Stimulated activated effector memory CD8-positive, alpha-beta T cell treated with anti-CD3 and anti-CD28 coated beads, Interleukin-12 subunit alpha, Interleukin-12 subunit beta, amount 100 ng/mL, for 72 hours (primary cell): Measurements from ENCODE around the gene HOXC11.

Experiments
- ATAC-seq: fragments of 150-1000 bp; cut with Tn5 transposase; 2 replicates; pipeline ENCODE4 v1.10.0; 2021
- DNase-seq, 2 donors: peaks; one replicate each; pipeline ENCODE4 v3.0.0; 2021 to 2022; ENCODE audit warnings: low spot score in 2 of 2
- H3K27ac Mint-ChIP-seq: one replicate; pipeline ENCODE4 v1.8.0; 2022; ENCODE audit warnings: mild to moderate bottlenecking, mixed read lengths
- H3K36me3 Mint-ChIP-seq: one replicate; pipeline ENCODE4 v1.8.0; 2022; ENCODE audit warnings: mild to moderate bottlenecking, mixed read lengths
- H3K4me1 Mint-ChIP-seq: one replicate; pipeline ENCODE4 v1.8.0; 2022; ENCODE audit warnings: mixed read lengths
- H3K4me3 Mint-ChIP-seq: one replicate; pipeline ENCODE4 v1.8.0; 2022; ENCODE audit warnings: mild to moderate bottlenecking, mixed read lengths
- H3K9me3 Mint-ChIP-seq: one replicate; pipeline ENCODE4 v1.8.0; 2022; ENCODE audit warnings: mixed read lengths

The HOXC11 gene

GRCh38 chr12:54000116-54001114 lies 27.5 kb downstream of the HOXC11 start, which contains the start of gene HOXC9:
Gene HOXC9 (plus strand): TSS chr12:54000161. CDS start chr12:54000189, 28 bp downstream.
- Mint-ChIP-seq H3K4me1 (peaks cover 55% of the 10 kb centered on the region), H3K4me3 (peak within 1 kb of the TSS; percentile 58)

GRCh38 chr12:54001283-54002187 lies 28.6 kb downstream of the HOXC11 start:
- ATAC-seq (no peak), DNase-seq (no peak)
- Mint-ChIP-seq H3K27ac (no peak overlapping the region), H3K4me1 (peaks cover 54% of the 10 kb centered on the region), H3K36me3 (no peaks in the 10 kb centered on the region), H3K9me3 (no peaks in the 10 kb centered on the region), H3K4me3 (no peak overlapping the region)

More at GRCh38 chr12:54000116-54001114, 27.5 kb downstream of the HOXC11 start, which contains the start of gene HOXC9:
- Mint-ChIP-seq H3K27ac (no peak within 1 kb of the TSS), H3K36me3 (no peaks in the 10 kb centered on the region), H3K9me3 (no peaks in the 10 kb centered on the region)
- ATAC-seq (no peak), DNase-seq (no peak)

- H3K36me3 Mint-ChIP-seq = no peaks in the 10 kb centered on the region
- no peak overlapping the region for H3K27ac Mint-ChIP-seq
- peaks cover 48% of the 10 kb centered on the region for H3K4me1 Mint-ChIP-seq
- no peak for ATAC-seq
- H3K9me3 Mint-ChIP-seq = no peaks in the 10 kb centered on the region
- no peak for DNase-seq
- H3K4me3 Mint-ChIP-seq = peak overlapping the region; percentile 13
Measured at GRCh38 chr12:54002278-54002914, 29.5 kb downstream of the HOXC11 start.

DNA sequence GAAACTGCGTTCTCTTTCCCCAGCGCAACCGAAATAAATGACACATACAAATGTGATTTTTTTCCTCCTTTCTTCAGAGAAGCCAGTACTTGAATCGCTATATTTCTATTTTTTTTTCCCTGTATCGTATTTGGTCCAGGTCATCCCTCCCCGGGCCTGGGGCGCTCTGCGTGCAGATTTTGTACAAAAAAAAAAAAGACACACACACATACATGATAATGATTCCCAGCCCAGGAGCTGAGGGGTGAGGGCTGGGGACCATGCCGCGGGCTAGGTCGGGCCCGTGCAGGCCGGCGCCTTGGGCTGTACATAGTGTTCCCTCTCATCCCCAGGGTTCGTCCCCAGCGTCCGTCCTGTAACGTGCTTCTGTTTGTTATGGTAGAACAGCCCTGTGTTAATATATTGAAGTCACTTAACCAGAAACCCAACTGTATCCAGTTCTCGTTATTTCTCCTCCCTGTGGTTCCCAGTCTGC lies 30.0 kb downstream of the HOXC11 start:
- Mint-ChIP-seq H3K4me1 (peaks cover 42% of the 10 kb centered on the region), H3K36me3 (no peaks in the 10 kb centered on the region), H3K27ac (no peak overlapping the region), H3K9me3 (no peaks in the 10 kb centered on the region), H3K4me3 (peak overlapping the region; percentile 13)
- DNase-seq (no peak), ATAC-seq (no peak)

DNA sequence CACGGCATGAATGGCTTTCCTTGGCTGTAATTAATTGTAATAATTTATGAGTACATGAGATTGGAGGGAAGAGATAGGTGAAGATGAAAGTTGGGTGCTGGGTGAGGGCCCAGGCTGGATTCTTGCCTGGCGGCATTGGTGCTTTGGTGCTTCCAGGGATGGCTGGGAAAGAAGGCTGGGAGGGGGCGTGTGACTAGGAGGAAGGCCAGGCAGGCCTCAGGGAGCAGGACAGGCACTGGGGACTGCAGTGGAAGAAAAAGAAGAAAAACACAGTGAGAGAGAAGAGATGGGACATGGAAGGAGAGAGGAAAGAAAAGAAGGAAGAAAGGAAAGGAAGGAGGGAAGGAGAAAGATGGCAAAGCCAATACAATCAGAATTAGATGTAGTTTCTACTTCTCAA lies 30.7 kb downstream of the HOXC11 start:
- ATAC-seq (no peak), DNase-seq (no peak)
- Mint-ChIP-seq H3K9me3 (no peaks in the 10 kb centered on the region), H3K27ac (no peak overlapping the region), H3K4me3 (no peak overlapping the region), H3K4me1 (peaks cover 35% of the 10 kb centered on the region), H3K36me3 (no peaks in the 10 kb centered on the region)

- Mint-ChIP-seq H3K36me3 (no peaks in the 10 kb centered on the region), H3K9me3 (no peaks in the 10 kb centered on the region), H3K27ac (no peak overlapping the region), H3K4me3 (no peak overlapping the region), H3K4me1 (peaks cover 34% of the 10 kb centered on the region)
- ATAC-seq (no peak), DNase-seq (no peak)
Measured at GRCh38 chr12:54004063-54004840, 31.3 kb downstream of the HOXC11 start.

DNA sequence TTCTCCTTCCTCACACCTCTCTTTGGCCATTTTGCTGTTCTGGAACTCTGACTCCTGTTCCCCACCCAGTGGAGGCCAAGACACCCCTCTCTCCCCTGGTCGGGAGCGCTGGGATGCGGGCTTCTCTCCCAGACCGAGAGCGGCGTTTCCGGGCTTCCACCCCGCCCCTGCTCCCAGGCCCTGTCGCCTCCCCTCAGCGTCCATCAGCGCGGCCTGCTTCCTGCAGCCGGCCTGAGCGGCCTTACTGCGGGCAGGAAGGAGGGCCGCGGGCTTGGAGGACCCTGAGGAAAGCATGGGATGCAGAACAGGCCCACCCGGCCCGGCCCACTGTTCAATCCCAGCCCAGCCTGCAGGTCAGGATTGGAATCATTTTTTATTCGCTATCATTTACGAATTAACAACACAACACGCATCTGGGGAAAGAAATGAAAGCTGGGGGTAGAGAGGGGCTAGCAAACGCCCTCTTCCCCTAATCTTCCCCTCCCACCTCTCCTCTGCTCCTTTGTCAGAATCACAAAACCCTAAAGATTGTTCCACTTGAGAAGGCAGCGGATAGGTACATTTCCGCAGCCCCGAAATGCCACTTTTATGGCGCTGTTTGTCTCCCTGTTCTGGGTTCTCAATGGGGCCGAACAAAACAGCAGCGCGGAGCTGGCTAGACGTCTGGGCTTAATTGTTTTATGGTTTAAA lies 32.1 kb downstream of the HOXC11 start:
- H3K27ac Mint-ChIP-seq = no peak overlapping the region
- H3K4me1 Mint-ChIP-seq = peaks cover 35% of the 10 kb centered on the region
- DNase-seq (no peak), ATAC-seq (no peak)
- no peak overlapping the region for H3K4me3 Mint-ChIP-seq
- H3K9me3 Mint-ChIP-seq = no peaks in the 10 kb centered on the region
- no peaks in the 10 kb centered on the region for H3K36me3 Mint-ChIP-seq

DNA sequence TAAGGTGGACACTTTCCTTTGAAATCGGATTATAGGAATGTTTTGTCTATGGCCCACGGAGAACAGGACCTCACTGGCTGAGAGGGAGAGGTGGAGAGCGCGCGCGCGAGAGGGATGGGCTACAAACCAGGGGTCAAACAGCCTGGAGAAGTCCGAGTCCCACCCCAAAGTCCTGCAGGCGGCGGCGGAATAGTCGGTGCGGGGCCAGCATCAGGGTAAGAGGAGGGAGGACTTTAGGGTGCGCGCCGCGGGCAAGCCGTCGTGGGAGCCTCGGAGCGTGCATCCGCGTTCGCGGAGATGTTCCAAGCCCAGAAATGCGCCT lies 32.6 kb downstream of the HOXC11 start:
- Mint-ChIP-seq H3K4me3 (peak overlapping the region; percentile 75), H3K9me3 (no peaks in the 10 kb centered on the region), H3K36me3 (no peaks in the 10 kb centered on the region), H3K27ac (no peak overlapping the region), H3K4me1 (peaks cover 33% of the 10 kb centered on the region)
- ATAC-seq (no peak), DNase-seq (no peak)

GRCh38 chr12:54005853-54006558 lies 33.1 kb downstream of the HOXC11 start:
- H3K9me3 Mint-ChIP-seq = no peaks in the 10 kb centered on the region
- H3K4me1 Mint-ChIP-seq = peaks cover 35% of the 10 kb centered on the region
- no peaks in the 10 kb centered on the region for H3K36me3 Mint-ChIP-seq
- H3K27ac Mint-ChIP-seq = no peak overlapping the region
- peak; percentile 81 for ATAC-seq
- H3K4me3 Mint-ChIP-seq = peak overlapping the region; percentile 75
- peak; percentile 86 to 94 for DNase-seq

DNA sequence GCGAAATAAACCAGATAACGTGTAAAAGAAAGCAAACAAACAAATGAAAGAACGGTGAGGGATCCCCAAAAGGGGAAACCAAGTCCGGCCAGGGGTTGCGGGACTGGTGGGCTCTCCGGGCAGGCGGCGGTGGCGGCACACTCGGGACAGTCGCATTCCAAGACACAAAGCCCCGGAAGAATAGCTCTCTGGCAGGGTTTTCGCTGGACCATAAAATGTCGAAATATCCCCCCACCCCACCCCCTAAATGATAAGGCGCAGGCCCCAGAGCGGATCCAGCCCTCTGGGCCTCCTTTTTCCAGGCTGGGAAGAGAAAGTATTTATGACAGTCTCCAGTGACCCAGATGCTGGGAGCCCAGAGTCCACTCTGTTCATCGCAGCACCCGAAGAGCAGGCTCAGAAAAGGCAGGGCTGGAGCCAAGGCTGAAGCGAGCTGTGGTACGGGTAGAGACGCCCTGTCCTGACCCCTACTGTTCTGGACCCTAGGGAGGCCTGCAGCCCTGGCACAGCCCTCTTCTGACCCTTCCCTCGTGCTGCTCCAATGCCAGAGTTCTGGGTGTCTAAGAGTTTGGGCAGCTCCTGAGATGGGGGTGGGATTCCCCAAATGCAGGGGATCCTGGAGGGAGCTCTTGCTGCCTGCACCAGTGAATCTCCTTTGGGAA lies 33.8 kb downstream of the HOXC11 start:
- ATAC-seq (no peak), DNase-seq (no peak)
- Mint-ChIP-seq H3K9me3 (no peaks in the 10 kb centered on the region), H3K4me3 (peak overlapping the region; percentile 75), H3K27ac (no peak overlapping the region), H3K4me1 (peaks cover 42% of the 10 kb centered on the region), H3K36me3 (no peaks in the 10 kb centered on the region)

DNA sequence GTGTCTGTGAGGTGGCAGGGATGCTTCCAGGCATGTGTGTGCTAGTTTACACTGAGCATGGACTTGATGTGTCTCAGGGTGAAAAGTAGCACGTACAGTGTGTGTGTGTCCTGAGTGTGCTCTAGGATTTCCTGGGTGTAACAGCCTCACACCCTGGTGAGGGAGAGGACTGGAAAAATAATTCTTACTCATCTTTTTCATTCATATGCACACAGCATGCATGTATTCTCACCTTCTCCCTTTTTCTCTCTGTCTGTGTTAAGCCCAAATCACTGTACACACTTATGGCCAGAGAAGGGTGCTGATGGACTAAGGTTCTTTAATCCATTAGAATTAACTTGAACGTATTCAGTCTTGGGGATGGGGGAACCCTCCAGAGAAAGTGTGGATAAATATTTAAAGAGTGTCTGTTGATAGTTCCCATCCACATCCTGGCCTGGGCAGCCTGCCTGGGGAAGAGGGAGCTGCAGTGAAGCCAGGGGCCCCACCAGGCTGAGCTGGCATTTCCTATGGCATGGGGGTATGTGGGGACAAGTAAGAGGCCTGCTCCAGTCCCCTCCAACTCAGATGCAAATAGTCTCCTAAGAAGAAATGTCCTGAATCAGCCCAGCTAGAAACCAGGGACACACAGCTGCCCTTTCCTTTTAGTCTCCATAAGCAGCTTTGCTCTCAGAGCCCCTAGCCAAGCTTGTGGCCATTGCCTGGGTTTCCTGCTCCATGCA lies 34.8 kb downstream of the HOXC11 start:
- Mint-ChIP-seq H3K36me3 (no peaks in the 10 kb centered on the region), H3K9me3 (no peaks in the 10 kb centered on the region), H3K4me1 (peaks cover 39% of the 10 kb centered on the region), H3K4me3 (no peak overlapping the region), H3K27ac (no peak overlapping the region)
- DNase-seq (no peak), ATAC-seq (no peak)

DNA sequence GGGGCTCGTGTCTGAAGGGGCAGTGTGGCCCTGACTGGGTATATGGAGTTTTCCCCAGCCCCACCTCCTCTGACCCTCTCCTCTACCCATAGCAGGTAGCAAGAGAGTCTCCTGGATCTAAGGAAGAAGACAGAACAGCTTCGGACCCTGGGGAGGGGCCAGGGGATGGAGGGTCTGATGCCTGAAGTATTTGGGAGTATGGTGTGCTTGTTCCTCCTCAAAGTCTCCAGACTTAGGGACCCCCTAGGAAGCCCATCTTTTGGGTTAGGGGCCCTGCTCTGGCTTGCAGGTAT lies 35.3 kb downstream of the HOXC11 start:
- Mint-ChIP-seq H3K9me3 (no peaks in the 10 kb centered on the region), H3K27ac (no peak overlapping the region), H3K4me3 (no peak overlapping the region), H3K36me3 (no peaks in the 10 kb centered on the region), H3K4me1 (peaks cover 37% of the 10 kb centered on the region)
- DNase-seq (no peak), ATAC-seq (no peak)
